ENCODE measurements around the gene MYO18A. TPM values are rescaled to one million over a fixed set of nuclear protein-coding genes. Genes with fewer than 3 reads are reported as not detected.

MYO18A gene
- total RNA-seq, 4 donors from 2014 or later, result 33.2 to 104 (median 59.3) TPM

GRCh38 chr17:29177871-29178749 is 2.1 kb downstream of the MYO18A start:
- peak in 1 of 2 donors; percentile 27 for DNase-seq
- intact Hi-C loops (cut with DNase I; ENCODE audit: low total_unique reads), result no loop called here
- no peak overlapping the region for H3K4me3 ChIP-seq

GRCh38 chr17:29177541-29177870 is 2.7 kb downstream of the MYO18A start:
- intact Hi-C loops (cut with DNase I; ENCODE audit: low total_unique reads), result no loop called here
- no peaks in the 10 kb centered on the region for H3K36me3 ChIP-seq
- TF ChIP-seq POLR2A (IDR thresholded peaks at IDR 0.05) (no peak), CTCF (IDR thresholded peaks at IDR 0.05) (no peak)
- H3K27ac ChIP-seq, result peak overlapping the region; percentile 87 to 88
- DNase-seq, result no peak
- no peaks in the 10 kb centered on the region for H3K27me3 ChIP-seq
- no peak overlapping the region for H3K4me3 ChIP-seq
- H3K4me1 ChIP-seq, result peaks cover 0 to 20% of the 10 kb centered on the region in 2 donors
- H3K9me3 ChIP-seq, result no peaks in the 10 kb centered on the region

More at GRCh38 chr17:29177871-29178749, 2.1 kb downstream of the MYO18A start:
- Histone ChIP-seq H3K4me1 (peaks cover 0 to 20% of the 10 kb centered on the region in 2 donors), H3K9me3 (no peaks in the 10 kb centered on the region), H3K27me3 (no peaks in the 10 kb centered on the region), H3K27ac (peak overlapping the region; percentile 87 to 88), H3K36me3 (no peaks in the 10 kb centered on the region)
- TF ChIP-seq CTCF (IDR thresholded peaks at IDR 0.05), result no peak
- TF ChIP-seq POLR2A (IDR thresholded peaks at IDR 0.05), result no peak

- Histone ChIP-seq H3K4me1 (peaks cover 0 to 20% of the 10 kb centered on the region in 2 donors), H3K9me3 (no peaks in the 10 kb centered on the region), H3K27me3 (no peaks in the 10 kb centered on the region), H3K4me3 (peak overlapping the region; percentile 39 to 46), H3K36me3 (no peaks in the 10 kb centered on the region), H3K27ac (peak overlapping the region; percentile 87 to 88)
- DNase-seq, result peak; percentile 59 to 69
- intact Hi-C loops (cut with DNase I; ENCODE audit: low total_unique reads), result no loop called here
- TF ChIP-seq POLR2A (IDR thresholded peaks at IDR 0.05), result no peak
- TF ChIP-seq CTCF (IDR thresholded peaks at IDR 0.05), result no peak
These were observed 3.4 kb downstream of the MYO18A start for GRCh38 chr17:29176558-29177351.

GRCh38 chr17:29175349-29175748 is 4.8 kb downstream of the MYO18A start:
- TF ChIP-seq CTCF (IDR thresholded peaks at IDR 0.05), result no peak
- TF ChIP-seq POLR2A (IDR thresholded peaks at IDR 0.05), result no peak
- intact Hi-C loops (cut with DNase I; ENCODE audit: low total_unique reads), result no loop called here
- no peak for DNase-seq
- H3K9me3 ChIP-seq, result no peaks in the 10 kb centered on the region
- no peak overlapping the region for H3K27ac ChIP-seq
- peaks cover 0 to 14% of the 10 kb centered on the region in 2 donors for H3K4me1 ChIP-seq
- H3K27me3 ChIP-seq, result no peaks in the 10 kb centered on the region
- H3K4me3 ChIP-seq, result no peak overlapping the region
- H3K36me3 ChIP-seq, result no peaks in the 10 kb centered on the region

- TF ChIP-seq CTCF (IDR thresholded peaks at IDR 0.05) (no peak), POLR2A (IDR thresholded peaks at IDR 0.05) (no peak)
- H3K27ac ChIP-seq, result no peak overlapping the region
- peaks cover 0 to 14% of the 10 kb centered on the region in 2 donors for H3K4me1 ChIP-seq
- no peaks in the 10 kb centered on the region for H3K27me3 ChIP-seq
- intact Hi-C loops (cut with DNase I; ENCODE audit: low total_unique reads), result no loop called here
- no peak overlapping the region for H3K4me3 ChIP-seq
- H3K36me3 ChIP-seq, result no peaks in the 10 kb centered on the region
- DNase-seq, result no peak
- H3K9me3 ChIP-seq, result no peaks in the 10 kb centered on the region
These were observed 7.6 kb downstream of the MYO18A start for GRCh38 chr17:29172589-29172988.

All from uterus (tissue), 4 donors.